Left ventricle myocardium superior (tissue), 1 donor: ENCODE results near the gene SLC10A4. TPM values are rescaled to one million over a fixed set of nuclear protein-coding genes. Genes with fewer than 3 reads are reported as not detected.
"Not testable (repeated sequence)": the region's sequence is repeated elsewhere in the genome, so short reads cannot be mapped to it uniquely, and the experiment has no call there.

Experiments
- ATAC-seq: fragments of 200-7000 bp; cut with Tn5 transposase; one replicate; pipeline ENCODE4 v1.9.1; 2020; ENCODE audit warnings: mild to moderate bottlenecking, moderate library complexity
- DNase-seq: peaks from one replicate; pipeline ENCODE4 v3.0.0-alpha.2; 2020
- intact Hi-C: fragments of 100-400 bp; cut with micrococcal nuclease; formaldehyde crosslinking; loops from one replicate; pipeline ENCODE4 v1.11.0; 2022
- long read RNA-seq: library from polyadenylated mRNA; unstranded; transcript quantifications from one replicate; pipeline ENCODE4 v2.0.0, GENCODE V29; 2021
- total RNA-seq: library from RNA; stranded (reverse); fragmentation: NEBNext Ultra II Directional; extraction: Animal tissue kit (Norgen Biotek cat#: 25700); gene quantifications from one replicate; pipeline ENCODE4 v1.2.1, GENCODE V29; 2021
- donor health status: DM: no; HTN: yes; CAD: no; lungs with severe emphysema.

The SLC10A4 gene
- total RNA-seq = not detected
- long read RNA-seq = 0 reads

- intact Hi-C loops = no loop called here
- no peak for ATAC-seq
- no peak for DNase-seq
Observed at GRCh38 chr4:48483006-48483776, at the start of gene SLC10A4. Gene SLC10A4, plus strand, starts transcription at chr4:48483343. Its CDS starts 219 bp downstream, at chr4:48483562.

DNA sequence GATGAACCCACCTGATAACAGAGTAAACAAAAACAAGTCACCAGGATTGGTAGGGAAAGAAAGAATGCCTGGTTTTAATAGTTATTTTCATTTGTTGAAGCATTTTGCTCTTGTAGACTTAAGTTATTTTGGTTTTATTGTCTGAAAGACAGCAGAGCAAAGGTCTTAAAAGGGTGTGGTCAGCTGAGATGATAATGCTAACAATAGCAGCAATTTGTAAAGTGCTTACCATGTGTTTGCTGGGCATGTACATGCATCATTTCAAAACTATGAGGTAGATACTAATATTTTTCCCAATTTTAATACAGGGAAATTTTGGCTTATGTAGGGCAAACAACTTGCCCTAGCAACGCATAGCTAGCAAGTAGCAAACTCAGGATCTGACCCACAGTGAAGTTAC, 46.8 kb upstream of the SLC10A4 start:
- DNase-seq = no peak
- intact Hi-C loops = no loop called here
- ATAC-seq = no peak

- peak; percentile 27 for ATAC-seq
- DNase-seq = no peak
- intact Hi-C loops = no loop called here
Observed at GRCh38 chr4:48439988-48440387, 43.2 kb upstream of the SLC10A4 start.

DNA sequence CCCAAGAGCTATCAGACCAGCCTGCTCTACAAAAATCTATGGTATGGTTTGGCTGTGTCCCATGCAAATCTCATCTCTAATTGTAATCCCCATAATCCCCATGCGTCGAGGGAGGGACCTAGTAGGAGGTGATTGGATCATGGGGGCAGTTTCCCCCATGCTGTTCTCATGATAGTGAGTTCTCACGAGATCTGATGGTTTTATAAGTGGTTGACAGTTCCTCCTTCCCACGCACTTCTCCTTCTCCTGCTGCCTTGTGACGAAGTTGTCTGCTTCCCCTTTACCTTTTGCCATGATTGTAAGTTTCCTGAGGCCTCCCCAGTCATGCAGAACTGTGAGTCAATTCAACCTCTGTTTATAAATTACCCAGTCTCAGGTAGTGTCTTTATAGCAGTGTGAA, 42.2 kb upstream of the SLC10A4 start:
- DNase-seq, ATAC-seq, intact Hi-C loops: not testable (repeated sequence)

DNA sequence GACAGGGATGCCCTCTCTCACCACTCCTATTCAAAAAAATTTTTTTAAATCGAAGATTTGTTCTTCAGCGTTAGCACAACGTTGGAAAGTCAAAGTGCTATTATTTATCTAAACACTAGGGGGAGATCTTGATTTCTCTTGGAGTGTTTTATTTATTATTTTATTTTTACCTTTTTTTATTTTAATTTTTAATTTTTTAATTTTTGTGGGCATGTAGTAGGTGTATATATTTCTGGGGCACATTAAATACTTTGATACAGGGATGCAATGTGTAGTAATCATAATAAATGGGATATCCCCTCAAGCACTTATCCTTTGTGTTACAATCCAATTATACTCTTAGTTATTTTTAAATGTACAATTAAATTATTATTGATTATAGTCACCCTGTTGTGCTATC, 37.4 kb upstream of the SLC10A4 start:
- intact Hi-C loops = no loop called here
- DNase-seq (no peak), ATAC-seq (no peak)

- no peak for ATAC-seq
- intact Hi-C loops = no loop called here
- DNase-seq = no peak
Observed at GRCh38 chr4:48446642-48447041, 36.5 kb upstream of the SLC10A4 start.

- DNase-seq (no peak), ATAC-seq (no peak)
- intact Hi-C loops = no loop called here
Observed at GRCh38 chr4:48449151-48449550, 34.0 kb upstream of the SLC10A4 start.

- DNase-seq = no peak
- intact Hi-C loops = no loop called here
- ATAC-seq = no peak
Observed at GRCh38 chr4:48450740-48451139, 32.4 kb upstream of the SLC10A4 start.

DNA sequence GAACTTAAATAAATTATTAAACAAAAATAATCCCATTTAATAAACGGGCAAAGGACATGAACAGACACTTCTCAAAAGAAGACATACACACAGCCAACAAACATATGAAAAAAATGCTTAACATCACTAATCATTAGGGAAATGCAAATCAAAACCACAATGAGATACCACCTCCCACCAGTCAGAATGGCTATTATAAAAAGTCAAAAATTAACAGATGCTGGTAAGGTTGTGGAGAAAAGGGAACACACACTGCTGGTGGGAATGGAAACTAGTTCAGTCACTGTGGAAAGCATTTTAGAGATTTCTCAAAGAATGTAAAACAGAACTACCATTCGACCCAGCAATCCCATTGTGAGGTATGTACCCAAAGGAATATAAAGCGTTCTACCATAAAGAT, 31.5 kb upstream of the SLC10A4 start:
- DNase-seq, intact Hi-C loops: not testable (repeated sequence)

DNA sequence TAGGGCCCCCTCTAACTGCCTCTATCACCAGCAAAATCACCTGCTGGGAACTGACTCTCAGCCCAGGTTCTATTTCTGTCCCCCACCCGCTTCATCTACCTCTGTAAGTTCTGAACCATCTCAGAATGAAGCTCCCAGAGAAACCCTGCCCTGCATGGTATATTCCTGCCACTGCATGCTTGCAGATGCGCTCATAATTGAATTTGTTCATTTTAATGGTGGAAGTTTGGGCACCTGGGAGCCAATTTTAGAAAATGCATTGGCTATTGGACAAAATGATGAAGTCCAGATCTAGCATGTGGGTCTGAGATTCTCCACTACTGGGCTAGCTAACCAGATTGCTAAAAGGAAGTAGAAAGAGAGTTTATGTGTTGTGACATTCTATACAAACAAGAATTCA, 28.6 kb upstream of the SLC10A4 start:
- no peak for DNase-seq
- ATAC-seq = no peak
- intact Hi-C loops = no loop called here

More for the DNA sequence above, 31.5 kb upstream of the SLC10A4 start:
- ATAC-seq = not testable (repeated sequence)

DNA sequence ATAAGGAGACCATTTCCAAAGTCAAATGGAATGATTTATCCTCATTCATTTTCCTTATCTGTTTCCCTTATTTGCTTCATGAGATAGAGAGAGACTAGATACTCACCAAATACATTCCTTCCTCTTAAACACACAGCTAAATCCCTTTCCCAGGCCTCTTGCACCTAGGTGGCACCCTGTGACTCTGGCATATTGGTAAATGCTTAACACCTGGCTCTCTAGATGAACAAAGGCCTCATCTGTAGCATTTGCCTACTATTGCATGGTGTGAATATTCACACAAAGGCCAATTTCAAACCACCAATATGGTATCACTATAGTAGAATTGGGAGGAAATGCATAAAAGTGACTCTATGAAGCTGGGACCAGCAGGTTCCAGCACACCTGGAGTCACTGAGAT, 22.1 kb upstream of the SLC10A4 start:
- intact Hi-C loops = no loop called here
- DNase-seq (no peak), ATAC-seq (no peak)

- intact Hi-C loops = no loop called here
- no peak for DNase-seq
- ATAC-seq = no peak
Observed at GRCh38 chr4:48462363-48462762, 20.8 kb upstream of the SLC10A4 start.

DNA sequence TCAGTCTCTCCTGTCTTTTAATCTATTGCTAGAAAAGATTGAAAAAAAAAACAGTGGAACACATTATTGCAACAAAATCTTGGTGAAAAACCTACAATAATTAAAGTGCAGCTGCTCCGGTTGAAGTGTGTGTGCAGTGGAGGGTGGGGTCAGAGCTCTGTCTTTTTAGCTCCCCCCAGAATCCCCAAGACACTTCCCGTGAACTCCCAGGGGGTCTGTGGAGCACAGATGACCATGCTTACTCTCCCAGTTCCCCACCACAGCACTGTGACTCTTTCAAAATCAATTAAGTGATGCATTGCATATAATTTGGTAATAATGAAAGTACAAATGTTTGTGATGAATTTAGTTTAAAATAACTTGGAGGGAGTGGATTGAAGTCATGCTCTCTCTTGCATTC, 15.7 kb upstream of the SLC10A4 start:
- intact Hi-C loops = no loop called here
- DNase-seq = no peak
- no peak for ATAC-seq

- DNase-seq = no peak
- ATAC-seq = no peak
- intact Hi-C loops = no loop called here
Observed at GRCh38 chr4:48467891-48468290, 15.3 kb upstream of the SLC10A4 start.

- ATAC-seq = no peak
- intact Hi-C loops = no loop called here
- no peak for DNase-seq
Observed at GRCh38 chr4:48470137-48470536, 13.0 kb upstream of the SLC10A4 start.

GRCh38 chr4:48470570-48470969, 12.6 kb upstream of the SLC10A4 start:
- no peak for DNase-seq
- intact Hi-C loops = no loop called here
- ATAC-seq = no peak

DNA sequence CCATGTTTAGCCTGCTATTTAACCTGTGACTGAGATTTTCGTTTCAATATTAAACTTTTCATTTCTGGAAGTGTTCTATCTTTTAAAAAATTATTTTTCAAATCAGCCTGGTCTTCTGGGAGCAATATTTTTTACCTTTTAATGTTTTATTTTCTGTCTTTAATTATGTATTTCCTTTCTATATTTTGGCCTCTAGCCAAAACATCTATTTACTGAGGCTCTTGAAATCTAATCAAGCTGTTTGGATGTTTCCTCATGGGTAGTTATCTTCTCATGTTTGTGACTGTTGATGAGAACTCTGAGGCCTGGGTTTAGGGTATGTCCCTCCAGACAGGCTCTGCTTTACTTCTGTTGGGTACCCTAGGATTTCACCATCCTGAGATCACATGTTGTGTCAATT, 10.3 kb upstream of the SLC10A4 start:
- ATAC-seq = no peak
- intact Hi-C loops = no loop called here
- DNase-seq = no peak

- ATAC-seq (no peak), DNase-seq (no peak)
Observed at GRCh38 chr4:48475770-48476169, 7.4 kb upstream of the SLC10A4 start.

GRCh38 chr4:48478273-48478672, 4.9 kb upstream of the SLC10A4 start:
- DNase-seq = no peak
- no peak for ATAC-seq
- intact Hi-C loops = no loop called here

More at GRCh38 chr4:48475770-48476169, 7.4 kb upstream of the SLC10A4 start:
- intact Hi-C loops = no loop called here

DNA sequence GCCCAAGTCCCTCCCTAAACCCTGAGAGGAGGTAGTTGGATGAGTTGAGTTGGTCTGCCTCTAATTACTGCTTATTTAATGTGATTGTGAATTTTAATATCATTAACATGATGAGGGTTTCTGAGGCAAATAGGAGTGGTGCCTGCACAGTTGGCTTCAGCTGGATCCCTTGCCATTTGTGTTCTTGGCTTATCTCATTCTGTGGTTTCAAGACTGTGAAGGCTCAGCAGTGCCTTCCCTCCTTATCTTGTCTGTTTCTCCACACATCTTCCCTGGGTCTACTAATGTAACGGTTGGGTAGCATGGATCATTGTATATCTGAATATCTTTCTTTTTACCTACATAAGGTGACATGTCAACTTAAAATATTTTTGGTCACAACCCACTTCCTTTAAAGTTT, 1.6 kb upstream of the SLC10A4 start:
- DNase-seq (no peak), ATAC-seq (no peak)
- intact Hi-C loops = no loop called here

- no peak for DNase-seq
- intact Hi-C loops = no loop called here
- ATAC-seq = no peak
Observed at GRCh38 chr4:48483777-48484493, 792 bp downstream of the SLC10A4 start.
